GM19455 (cell line): ENCODE measurements around the gene ARMC9.
A peak's percentile ranks its signal among the peaks of the same experiment; 100 is the strongest.

ENCODE experiments used
- ATAC-seq: cut with Tn5 transposase; IDR thresholded peaks from one replicate; pipeline ENCODE4 v1.9.1; 2021; ENCODE audit not compliant: unreplicated experiment

ARMC9 gene

DNA sequence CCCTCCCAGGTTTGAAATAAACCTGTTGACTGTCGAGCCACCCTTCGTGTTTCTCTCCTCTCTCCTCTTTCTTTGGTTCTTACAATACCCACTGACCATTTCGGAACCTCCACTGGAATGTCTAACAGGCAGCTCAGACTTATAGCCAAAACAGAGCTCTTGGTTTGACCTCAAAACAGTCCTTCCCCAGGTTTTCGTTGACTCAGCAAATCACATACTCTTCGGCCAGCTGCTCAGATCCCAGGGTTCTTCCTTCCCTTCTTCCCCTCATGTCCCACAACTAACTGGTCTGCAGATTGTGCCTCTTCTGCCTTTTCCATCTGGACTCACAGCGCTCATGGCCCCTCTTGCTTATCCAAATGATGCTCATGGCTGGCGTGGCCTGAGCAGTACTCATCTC lies 4.7 kb downstream of the ARMC9 start:
- ATAC-seq, result no peak

GRCh38 chr2:231204146-231204545 lies 5.7 kb downstream of the ARMC9 start:
- no peak for ATAC-seq

- no peak for ATAC-seq
Observed at GRCh38 chr2:231204581-231204980, 6.2 kb downstream of the ARMC9 start.

DNA sequence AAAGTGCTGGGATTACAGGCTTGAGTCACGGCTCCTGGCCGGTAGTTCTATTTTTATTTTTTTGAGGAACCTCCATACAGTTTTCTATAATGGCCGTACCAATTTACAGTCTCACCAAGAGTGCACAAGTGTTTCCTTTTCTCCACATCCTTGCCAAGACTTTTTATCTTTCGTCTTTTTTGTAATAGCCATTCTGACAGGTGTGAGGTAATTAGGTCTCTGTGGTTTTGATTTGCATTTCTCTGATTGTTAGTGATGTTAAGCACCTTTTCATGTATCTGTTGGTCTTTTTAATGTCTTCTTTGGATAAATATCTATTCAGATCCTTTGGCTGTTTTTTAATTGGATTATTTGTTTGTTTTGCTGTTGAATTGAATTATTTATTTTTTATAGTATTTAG lies 9.3 kb downstream of the ARMC9 start:
- ATAC-seq, result no peak

DNA sequence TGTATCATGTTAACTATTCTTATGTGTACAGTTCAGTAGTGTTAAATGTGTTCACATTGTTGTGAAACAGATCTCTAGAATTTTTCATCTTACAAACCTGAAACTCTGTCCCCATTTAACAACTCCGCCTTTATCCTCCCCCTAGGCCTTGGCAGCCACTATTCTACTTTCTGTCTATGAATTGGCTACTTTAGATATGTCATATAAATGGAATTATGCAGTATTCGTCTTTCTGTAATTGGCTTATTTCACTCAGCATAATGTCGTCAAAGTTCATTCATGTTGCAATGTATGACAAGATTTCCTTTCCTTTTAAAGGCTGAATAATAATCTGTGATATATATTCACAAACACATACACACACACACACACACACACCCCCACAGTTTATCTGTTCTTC lies 12.4 kb downstream of the ARMC9 start:
- no peak for ATAC-seq

DNA sequence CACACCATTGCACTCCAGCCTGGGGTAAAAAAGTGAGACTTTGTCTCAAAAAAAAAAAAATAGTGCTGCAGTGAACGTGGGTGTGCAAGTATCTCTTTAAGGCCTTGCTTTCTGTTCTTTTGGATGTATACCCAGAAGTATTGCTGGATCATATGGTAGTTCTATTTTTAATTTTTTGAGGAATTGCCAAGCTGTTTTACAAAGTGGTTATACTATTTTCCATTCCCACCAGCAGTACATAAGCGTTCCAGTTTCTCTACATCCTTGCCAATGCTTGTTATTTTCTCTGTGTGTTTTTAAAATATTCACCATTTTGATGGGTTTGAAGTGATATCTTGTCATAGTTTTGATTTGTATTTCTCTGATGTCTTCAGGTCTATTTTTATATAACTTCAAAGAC lies 13.1 kb downstream of the ARMC9 start:
- no peak for ATAC-seq

- ATAC-seq, result no peak
Observed at GRCh38 chr2:231212329-231212845, 14.0 kb downstream of the ARMC9 start.

DNA sequence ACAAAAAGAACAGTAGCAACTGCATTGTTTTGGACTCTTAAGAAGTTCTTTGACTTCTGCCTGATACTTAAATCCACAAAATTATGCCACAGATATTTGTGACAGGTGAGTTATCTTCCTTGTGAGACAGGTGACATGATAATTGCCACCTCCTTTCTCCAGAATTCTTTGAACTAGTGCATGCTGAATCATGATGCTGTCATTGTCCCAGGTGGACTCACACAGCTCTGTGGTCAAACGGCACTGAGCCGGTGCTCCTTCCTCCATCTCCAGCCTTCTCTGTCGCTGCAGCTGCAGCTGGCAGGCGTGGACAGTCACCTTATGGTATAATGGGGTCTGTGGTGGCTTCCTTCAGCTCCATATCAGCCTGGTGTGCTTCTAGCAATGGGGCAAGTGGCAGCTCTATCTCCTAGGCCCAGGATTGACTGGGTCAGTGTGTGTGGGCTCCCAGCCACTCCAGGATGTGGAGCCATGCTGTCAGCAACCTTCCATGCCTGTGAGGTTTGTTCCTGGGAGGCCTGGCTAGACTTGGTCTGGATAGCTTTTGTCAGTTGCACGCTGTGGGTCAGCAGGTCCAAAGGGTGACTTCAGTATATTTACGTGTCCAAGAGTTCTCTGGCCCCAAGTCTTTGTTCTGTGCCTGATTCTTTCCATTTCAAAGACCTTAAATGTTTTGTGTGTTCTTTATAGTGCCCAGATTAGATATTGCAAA lies 15.7 kb downstream of the ARMC9 start:
- ATAC-seq, result no peak

GRCh38 chr2:231218366-231218765 lies 19.9 kb downstream of the ARMC9 start:
- ATAC-seq, result no peak

GRCh38 chr2:231219289-231219688 lies 20.9 kb downstream of the ARMC9 start:
- ATAC-seq, result no peak

DNA sequence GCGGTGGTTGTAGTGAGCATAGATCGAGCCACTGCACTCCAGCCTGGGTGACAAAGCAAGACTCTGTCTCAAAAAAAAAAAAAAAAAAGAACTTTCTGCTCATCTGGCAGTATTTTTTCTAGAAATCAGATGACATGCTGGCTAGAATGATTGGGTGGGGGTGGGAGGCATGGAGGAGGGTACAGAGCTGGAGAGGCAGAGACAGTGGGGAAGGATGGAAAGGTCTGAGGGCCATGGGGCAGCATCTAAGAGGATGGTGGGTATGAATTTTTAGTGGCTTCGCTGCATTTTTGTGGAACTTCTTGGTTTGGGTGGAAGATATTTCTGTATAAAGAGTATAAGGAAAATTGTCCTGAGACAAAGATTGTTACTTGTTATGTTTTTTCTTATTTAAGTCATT lies 23.3 kb downstream of the ARMC9 start:
- no peak for ATAC-seq

DNA sequence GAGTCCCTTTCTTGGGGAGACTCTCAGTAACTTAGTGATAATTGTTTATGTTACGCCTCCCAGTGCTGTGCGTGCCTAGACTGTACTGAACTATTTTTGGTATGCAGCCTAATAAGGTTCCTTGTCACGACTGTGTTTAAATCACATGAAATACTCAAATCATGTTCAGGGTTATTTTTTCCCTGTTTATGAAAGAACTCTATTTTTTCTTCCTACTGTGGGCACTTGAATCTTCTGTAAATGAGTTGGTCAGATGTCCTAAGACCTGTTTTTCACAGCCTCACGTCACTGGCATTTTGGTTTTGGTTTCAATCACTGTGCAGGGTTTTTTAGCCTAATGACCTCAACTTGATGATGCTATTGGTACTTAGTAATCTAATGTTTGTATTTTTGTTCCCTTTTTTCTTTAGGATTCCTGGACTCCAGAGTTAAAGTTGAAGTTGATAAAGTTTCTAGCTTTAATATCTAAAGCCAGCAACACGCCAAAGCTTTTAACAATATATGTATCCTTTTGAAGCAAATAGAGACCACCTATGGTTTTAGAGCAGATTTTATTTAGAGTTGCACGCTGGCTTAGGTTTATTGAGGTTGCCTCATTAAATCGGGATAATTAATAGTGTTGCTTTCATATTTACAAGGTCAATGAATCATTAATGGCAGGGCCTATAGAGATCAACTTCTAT lies 24.0 kb downstream of the ARMC9 start:
- peak; percentile 56 for ATAC-seq

DNA sequence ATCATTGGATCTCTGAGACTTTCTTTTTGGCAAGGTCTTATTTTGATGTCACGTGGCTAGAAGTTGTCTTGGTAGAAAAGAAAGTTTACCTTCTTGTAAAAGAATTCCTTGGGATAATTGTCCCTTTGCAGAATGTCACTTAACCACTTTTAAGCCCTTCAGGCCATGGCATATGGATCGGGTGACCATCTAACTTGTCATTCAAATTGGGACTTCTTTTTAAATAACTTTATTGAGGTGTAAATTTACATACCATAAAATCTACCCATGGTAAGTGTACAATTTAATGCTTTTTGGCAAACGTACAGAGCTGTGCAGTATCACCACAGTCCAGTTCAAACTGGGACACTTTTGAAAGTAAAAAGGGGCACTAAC lies 24.6 kb downstream of the ARMC9 start:
- no peak for ATAC-seq

- no peak for ATAC-seq
Observed at GRCh38 chr2:231223458-231223976, 25.1 kb downstream of the ARMC9 start.

DNA sequence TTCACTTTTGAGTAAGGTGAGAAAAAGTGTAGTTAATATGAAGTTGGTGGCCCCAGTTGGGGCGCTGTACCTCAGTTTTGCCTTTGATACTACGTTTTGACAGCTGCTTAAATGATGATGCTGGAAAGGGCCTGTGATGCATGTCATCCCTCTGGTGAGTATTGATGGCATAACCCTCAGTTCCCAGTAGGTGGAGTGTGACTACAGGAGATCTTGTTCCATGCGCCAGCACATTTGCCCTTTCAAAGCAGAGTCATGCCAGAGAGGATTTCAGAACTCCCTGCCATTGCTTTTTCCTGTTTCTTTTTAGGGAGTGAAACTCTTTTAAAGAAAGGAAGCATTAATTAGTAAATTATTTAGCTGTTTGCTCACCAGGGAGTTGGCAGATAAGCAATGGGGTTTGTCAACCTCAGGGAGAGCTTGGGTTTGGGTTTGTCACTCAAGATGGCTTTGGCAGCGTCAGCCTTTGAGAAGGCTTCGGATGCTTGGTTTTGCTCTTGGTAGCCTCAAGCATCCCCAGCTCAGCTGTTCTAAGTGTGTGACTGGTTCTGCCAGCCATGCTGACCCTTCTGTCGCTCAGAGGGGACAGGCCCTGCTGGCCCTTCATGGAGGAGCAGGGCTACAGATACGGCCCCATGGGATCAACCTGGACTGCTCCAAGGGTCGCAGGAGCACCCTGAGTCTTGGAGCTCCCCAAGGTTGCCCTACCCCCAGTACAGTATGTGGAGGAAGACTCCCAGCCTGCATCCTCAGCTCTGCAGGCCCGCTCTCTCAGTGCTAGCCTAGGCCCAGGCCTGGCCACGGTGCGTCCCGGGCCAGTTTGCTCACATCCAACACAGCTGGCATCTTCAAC lies 29.1 kb downstream of the ARMC9 start:
- peak; percentile 69 for ATAC-seq

DNA sequence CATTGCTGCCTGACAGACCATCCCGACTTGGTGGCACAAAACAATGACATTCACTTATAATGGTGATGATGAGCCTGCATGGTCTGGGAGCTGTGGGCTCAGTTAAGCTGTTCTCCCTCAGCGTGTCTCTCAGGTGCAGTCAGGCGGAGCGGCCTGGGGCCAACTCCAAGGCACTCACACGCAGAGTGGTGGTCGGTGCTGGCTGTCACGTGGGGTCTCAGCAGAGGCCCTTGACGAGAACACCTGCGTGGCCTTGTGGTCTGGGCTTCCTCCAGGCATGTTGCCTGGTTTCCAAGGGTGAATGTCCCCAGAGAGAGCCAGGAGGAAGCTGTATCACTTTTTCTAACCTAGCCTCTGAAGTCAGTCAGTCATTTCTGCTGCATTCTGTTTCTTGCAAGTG lies 29.8 kb downstream of the ARMC9 start:
- ATAC-seq, result peak; percentile 51

- no peak for ATAC-seq
Observed at GRCh38 chr2:231228974-231229529, 30.6 kb downstream of the ARMC9 start.

GRCh38 chr2:231235217-231235616 lies 36.8 kb downstream of the ARMC9 start:
- ATAC-seq, result no peak

DNA sequence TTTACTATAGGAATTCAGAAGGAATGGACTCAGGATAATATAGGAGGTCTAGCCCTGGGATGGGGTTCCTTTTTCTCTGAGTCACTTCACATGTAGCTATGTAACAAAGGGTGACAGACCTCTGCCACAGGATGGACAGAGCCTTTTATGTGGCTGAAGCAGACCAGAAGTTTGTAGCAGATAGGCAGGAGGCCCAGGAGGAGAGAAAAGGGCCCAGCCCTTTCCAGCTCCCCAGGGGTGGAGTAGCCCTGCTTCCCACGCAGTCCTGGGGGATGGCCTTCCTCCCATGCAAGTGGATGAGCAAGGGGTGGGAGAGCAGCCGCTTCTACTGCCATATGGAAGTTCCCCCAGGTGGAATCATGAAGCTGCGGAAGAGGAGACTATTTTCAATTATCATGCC lies 40.3 kb downstream of the ARMC9 start:
- no peak for ATAC-seq

DNA sequence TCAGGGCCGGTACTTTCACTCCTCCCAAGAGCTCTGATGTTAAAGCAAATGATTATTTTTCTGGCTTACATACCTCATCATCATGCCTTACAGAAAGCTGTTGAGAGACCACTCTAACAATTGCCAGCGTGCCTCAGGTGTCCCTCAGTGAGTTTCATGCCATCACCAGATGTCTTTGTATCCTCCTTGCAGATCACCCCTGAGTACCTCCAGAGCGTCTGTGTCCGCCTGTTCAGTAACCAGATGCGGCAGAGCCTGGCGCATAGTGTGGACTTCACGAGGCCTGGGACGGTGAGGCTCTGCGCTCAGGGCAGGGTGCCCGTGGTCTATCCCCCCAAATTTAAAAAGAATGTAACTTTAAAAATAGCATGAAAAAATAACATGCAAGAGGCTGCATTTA lies 41.3 kb downstream of the ARMC9 start:
- ATAC-seq, result no peak
